Progenitor cell of endocrine pancreas (in vitro differentiated cells): Measurements from ENCODE around the gene RABGAP1L. TPM values are rescaled to one million over a fixed set of nuclear protein-coding genes. Genes with fewer than 3 reads are reported as not detected.

Source experiments
- DNase-seq: peaks from one replicate; pipeline ENCODE4 v3.0.0; 2021; ENCODE audit warnings: low spot score; ENCODE audit not compliant: unreplicated experiment
- H3K27ac Mint-ChIP-seq: 2 replicates; pipeline ENCODE4 v1.8.0; 2021; ENCODE audit warnings: mild to moderate bottlenecking, moderate library complexity, mixed read lengths
- H3K27me3 Mint-ChIP-seq: 2 replicates; pipeline ENCODE4 v1.8.0; 2021; ENCODE audit warnings: mixed read lengths
- H3K36me3 Mint-ChIP-seq: 2 replicates; pipeline ENCODE4 v1.8.0; 2022; ENCODE audit warnings: mixed read lengths; ENCODE audit not compliant: insufficient read depth
- H3K4me1 Mint-ChIP-seq: 2 replicates; pipeline ENCODE4 v1.8.0; 2021; ENCODE audit warnings: low read depth, mixed read lengths
- H3K4me3 Mint-ChIP-seq: 2 replicates; pipeline ENCODE4 v1.8.0; 2021; ENCODE audit warnings: low read depth, mild to moderate bottlenecking, moderate library complexity, mixed read lengths
- H3K9me3 Mint-ChIP-seq: 2 replicates; pipeline ENCODE4 v1.8.0; 2021; ENCODE audit warnings: low read depth, mixed read lengths
- total RNA-seq: library from RNA; stranded (reverse); gene quantifications from 2 replicates; pipeline ENCODE4 v1.2.1, GENCODE V29; 2021
- TF ChIP-seq, protein P1 (sequence below): fragments of 200-600 bp; sonication (generic); IDR thresholded peaks from one replicate; pipeline ENCODE4 v1.5.0; 2021; ENCODE audit warnings: antibody characterized with exemption, mild to moderate bottlenecking; ENCODE audit not compliant: unreplicated experiment

Gene RABGAP1L
- total RNA-seq, 1 donor from 2014 or later: 55.2 TPM

GRCh38 chr1:174273190-174273589 is 113.9 kb downstream of the RABGAP1L start:
- TF ChIP-seq, protein P1, sequence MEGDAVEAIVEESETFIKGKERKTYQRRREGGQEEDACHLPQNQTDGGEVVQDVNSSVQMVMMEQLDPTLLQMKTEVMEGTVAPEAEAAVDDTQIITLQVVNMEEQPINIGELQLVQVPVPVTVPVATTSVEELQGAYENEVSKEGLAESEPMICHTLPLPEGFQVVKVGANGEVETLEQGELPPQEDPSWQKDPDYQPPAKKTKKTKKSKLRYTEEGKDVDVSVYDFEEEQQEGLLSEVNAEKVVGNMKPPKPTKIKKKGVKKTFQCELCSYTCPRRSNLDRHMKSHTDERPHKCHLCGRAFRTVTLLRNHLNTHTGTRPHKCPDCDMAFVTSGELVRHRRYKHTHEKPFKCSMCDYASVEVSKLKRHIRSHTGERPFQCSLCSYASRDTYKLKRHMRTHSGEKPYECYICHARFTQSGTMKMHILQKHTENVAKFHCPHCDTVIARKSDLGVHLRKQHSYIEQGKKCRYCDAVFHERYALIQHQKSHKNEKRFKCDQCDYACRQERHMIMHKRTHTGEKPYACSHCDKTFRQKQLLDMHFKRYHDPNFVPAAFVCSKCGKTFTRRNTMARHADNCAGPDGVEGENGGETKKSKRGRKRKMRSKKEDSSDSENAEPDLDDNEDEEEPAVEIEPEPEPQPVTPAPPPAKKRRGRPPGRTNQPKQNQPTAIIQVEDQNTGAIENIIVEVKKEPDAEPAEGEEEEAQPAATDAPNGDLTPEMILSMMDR: no peak
- no peak overlapping the region for H3K4me3 Mint-ChIP-seq
- no peaks in the 10 kb centered on the region for H3K36me3 Mint-ChIP-seq
- no peak for DNase-seq
- peaks cover 6% of the 10 kb centered on the region for H3K4me1 Mint-ChIP-seq
- no peak overlapping the region for H3K27ac Mint-ChIP-seq
- no peaks in the 10 kb centered on the region for H3K9me3 Mint-ChIP-seq
- no peaks in the 10 kb centered on the region for H3K27me3 Mint-ChIP-seq

GRCh38 chr1:174273776-174274175 is 114.5 kb downstream of the RABGAP1L start:
- Mint-ChIP-seq H3K27me3 (no peaks in the 10 kb centered on the region), H3K4me3 (no peak overlapping the region), H3K27ac (no peak overlapping the region), H3K4me1 (peaks cover 6% of the 10 kb centered on the region), H3K9me3 (no peaks in the 10 kb centered on the region), H3K36me3 (no peaks in the 10 kb centered on the region)
- no peak for DNase-seq
- TF ChIP-seq, protein P1: no peak

DNA sequence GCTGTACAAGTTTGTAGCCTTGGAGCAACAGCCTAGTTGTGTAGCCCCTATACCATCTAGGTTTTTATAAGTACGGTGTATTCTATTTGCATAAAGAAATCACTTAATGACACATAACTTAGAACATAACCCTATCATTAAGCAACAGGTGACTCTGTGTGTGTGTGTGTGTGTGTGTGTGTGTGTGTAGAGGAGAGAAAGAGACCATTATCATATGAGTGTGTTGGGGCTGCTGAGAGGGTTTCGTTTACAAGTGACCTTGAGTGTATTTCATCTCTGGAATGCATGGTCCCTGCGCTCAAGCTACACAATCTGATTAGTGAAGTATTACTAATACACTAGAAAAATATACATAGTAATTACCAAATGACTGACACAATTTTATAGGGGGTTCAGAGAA is 115.1 kb downstream of the RABGAP1L start:
- DNase-seq: no peak
- H3K27ac Mint-ChIP-seq: no peak overlapping the region
- no peaks in the 10 kb centered on the region for H3K36me3 Mint-ChIP-seq
- TF ChIP-seq, protein P1: no peak
- H3K9me3 Mint-ChIP-seq: no peaks in the 10 kb centered on the region
- no peak overlapping the region for H3K4me3 Mint-ChIP-seq
- H3K27me3 Mint-ChIP-seq: no peaks in the 10 kb centered on the region
- peaks cover 6% of the 10 kb centered on the region for H3K4me1 Mint-ChIP-seq

DNA sequence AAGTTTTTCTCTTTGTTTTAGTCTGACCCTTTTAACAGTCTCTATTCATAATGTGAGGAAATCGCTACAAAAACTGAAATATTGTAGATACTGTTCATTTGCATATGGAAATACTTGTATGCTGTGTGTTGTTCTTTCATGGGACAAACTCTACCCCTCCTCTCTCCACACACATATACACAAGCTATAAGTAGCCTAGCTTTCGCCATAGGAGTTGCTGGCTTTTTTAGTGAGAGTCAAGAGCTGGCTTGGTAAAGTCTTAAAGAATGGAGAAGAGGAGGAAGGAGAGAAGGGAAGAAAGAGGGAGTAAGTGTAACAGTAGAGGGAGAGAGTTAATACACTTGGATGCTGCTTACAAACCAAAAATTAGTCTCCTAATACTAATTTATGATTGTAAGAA is 115.6 kb downstream of the RABGAP1L start:
- Mint-ChIP-seq H3K36me3 (peaks cover 1% of the 10 kb centered on the region), H3K27ac (no peak overlapping the region), H3K4me1 (peaks cover 4% of the 10 kb centered on the region), H3K4me3 (no peak overlapping the region), H3K9me3 (no peaks in the 10 kb centered on the region), H3K27me3 (no peaks in the 10 kb centered on the region)
- no peak for DNase-seq
- TF ChIP-seq, protein P1: no peak

DNA sequence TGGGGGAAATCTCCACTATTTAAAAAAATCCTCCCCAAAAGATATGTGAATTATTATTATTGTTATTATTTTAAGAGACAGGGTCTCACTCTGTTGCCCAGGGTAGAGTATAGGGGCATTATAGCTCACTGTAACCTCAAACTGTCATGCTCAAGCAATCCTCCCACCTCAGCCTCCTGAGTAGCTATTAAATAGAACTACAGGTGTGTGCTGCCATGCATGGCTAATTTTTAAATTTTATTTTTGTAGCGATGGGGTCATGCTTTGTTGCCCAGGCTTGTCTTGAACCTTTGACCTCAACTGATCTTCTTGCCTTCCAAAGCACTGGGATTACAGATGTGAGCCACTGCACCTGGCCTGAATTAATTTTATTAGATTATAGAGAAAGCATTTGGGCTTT is 116.8 kb downstream of the RABGAP1L start:
- Mint-ChIP-seq H3K4me3 (no peak overlapping the region), H3K27me3 (no peaks in the 10 kb centered on the region), H3K27ac (no peak overlapping the region), H3K4me1 (no peaks in the 10 kb centered on the region), H3K9me3 (peaks cover 3% of the 10 kb centered on the region), H3K36me3 (peaks cover 7% of the 10 kb centered on the region)
- TF ChIP-seq, protein P1: no peak
- no peak for DNase-seq
